Measurements from ENCODE around the gene IER5L.
A peak's percentile ranks its signal among the peaks of the same experiment; 100 is the strongest.

Gene IER5L

DNA sequence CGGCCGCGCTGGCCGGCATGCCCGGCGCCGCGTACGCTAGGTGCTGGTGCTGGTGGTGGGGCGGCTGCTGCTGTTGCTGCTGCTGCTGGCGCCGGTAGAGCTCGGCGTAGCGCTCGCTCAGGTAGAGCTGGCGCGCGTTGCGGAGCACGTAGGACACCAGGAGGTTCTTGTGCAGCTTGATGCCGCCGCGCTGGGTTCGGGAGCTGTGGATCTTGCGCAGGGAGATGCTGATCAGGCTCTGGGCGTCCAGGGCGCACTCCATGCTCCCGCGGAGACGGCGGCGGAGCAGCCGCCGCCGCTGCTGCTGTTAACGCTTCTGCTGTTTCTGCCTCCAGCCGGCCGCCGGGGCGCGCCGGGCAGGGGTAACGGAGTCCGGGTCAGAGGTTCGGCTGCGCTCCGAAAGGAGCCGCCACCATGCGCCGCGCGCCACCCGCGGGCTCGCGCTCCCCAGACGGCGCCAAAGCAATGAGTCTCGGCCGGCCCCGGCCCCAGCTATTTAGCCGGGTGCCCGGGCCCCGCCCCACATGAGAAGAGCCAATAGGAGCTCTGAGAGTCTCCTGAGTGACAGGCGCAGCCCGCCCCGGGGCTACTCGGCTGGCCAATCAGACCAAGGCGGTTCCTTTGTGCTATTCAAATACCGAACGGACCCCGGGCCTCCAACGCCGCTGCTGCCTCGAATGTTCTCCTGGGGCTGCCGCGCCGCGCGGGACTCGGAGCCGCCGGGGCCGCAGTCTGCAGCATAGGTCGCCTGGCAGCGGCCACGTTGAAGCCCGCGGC, at the start of gene IER5L:
Gene IER5L (minus strand): TSS at position 471 of the 777 bp plus-strand sequence. CDS start 209 bp downstream, at position 262.
- peak; percentile 54 to 98 (median 91) for DNase-seq

DNA sequence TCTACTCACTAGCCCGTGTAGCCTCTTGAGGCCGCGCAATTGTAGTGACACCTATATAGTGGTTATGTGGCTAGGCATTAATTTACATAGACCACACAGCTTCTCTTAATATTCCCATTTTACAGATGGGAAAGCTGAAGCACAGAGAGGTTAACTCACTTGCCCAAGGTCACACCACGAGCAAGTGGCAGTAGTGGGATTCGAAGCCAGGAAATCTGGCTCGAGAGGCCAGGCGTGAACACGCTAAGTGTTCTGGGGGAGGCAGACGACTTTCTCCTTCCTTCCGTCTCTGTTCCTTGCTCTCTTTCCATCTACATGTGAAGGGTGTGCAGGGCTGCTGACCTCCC, 49.8 kb upstream of the IER5L start:
- DNase-seq, result no peak

- DNase-seq, result no peak
Observed at GRCh38 chr9:129225815-129226214, 47.8 kb upstream of the IER5L start.

- no peak for DNase-seq
Observed at GRCh38 chr9:129225490-129225778, 47.4 kb upstream of the IER5L start.

GRCh38 chr9:129224618-129225489, 46.8 kb upstream of the IER5L start:
- no peak for DNase-seq

GRCh38 chr9:129223551-129224208, 45.6 kb upstream of the IER5L start:
- no peak for DNase-seq

GRCh38 chr9:129222819-129223218, 44.8 kb upstream of the IER5L start:
- DNase-seq, result no peak

DNA sequence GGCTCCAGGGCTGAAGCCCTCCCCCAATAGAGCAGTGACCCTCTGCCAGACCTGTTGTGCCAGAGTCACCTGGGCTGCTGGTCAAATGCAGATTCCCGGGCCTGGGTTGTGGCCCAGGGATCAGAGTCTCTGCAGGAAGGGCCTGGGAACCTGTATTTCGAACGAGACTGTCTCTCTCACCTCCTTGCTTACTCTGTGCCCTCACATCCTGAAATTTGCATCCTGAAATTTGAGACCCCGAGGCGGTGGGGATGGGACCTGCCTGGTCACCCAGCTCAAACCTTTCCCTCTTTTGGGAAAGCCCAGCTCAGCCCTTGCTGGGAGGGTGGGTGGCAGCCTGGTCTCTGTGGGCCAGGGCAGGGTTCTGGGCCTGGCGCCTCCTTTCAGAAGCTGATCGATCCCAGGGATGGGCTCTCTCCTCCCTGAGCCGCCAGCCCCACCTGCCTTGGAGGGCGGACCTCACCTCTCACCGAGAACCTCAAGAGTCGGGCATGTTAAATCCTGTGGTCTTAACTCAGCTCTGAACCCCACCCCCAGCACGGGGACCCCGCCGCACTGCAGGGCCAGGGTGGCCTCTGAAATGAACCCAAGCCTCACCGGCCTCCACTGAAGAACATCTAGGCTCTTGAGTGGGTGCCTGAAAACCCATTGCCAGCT, 44.0 kb upstream of the IER5L start:
- DNase-seq, result no peak

DNA sequence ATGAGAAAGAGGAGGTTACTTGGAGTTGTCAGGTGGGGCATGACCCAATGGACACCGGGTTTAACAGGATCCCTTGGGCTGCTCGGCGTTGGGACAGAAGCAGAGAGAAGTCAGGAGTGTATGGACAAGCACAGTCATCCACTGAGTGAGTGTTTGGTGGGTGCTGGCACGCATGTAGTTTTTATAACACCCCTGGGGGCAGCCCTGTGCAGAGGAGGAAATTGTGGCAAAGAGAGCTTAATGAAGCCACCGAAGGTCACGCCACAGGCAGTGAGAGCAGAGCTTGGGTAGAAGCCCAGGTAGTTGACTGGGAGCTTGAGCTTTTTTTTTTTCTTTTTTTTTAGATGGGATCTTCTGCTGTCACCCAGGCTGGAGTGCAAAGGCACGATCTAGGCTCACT, 43.2 kb upstream of the IER5L start:
- DNase-seq, result no peak

GRCh38 chr9:129220771-129221170, 42.7 kb upstream of the IER5L start:
- DNase-seq, result no peak

DNA sequence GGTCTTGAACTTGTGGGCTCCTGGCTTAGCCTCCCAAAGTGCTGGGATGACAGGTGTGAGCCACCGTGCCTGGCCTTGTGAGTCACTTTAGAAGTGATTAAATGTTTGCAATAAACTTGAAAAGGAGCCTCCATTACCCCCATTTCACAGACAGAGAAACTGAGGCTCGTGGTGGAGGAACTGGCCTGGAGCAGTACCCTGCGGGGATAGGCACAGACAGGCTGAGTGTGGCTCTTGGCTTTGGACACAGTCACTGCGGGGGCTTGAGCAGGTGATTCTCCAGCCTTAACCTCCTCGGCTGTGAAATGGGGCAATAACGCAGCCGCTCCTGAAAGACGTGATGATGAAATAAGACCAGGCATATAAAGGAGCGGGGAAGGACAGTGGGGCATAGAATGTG, 40.9 kb upstream of the IER5L start:
- DNase-seq, result no peak

DNA sequence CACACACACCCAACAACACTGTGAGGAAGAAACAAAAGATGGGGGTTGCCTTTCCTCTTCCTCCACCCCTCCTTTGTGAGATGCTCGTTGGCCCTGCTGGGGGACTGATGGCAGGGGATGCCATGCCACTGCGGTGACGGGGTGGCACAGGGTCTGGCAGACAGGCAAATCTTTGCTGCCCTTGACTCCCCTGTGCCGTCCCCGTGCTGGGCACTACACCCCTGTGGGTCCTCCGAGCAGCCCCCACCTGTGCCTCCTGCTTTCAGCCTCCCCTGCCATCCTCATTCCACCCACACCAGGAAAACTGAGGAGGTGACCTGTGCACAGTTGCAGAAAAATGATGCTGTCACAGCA, 40.2 kb upstream of the IER5L start:
- no peak for DNase-seq

DNA sequence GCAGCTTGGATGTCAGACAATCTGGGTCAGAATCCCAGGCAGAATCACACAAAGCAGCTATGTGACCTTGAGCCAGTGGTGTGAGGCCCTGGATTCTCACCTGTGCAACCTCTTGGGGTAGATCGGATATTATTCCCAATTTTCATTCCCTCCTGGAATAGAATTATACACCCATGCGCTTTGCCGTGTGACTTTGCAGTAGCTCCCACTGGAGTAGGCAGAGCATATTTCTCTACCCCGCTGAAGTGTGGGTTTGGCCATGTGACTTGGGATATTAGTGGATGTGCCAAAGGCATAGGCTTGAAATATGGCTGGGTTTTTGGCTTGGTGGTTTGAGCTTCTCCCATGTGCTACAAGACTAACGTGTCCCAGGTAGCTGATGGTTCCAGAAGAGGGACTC, 35.5 kb upstream of the IER5L start:
- peak in 16 of 56 donors; percentile 7 to 55 (median 24) for DNase-seq

GRCh38 chr9:129211686-129212085, 33.6 kb upstream of the IER5L start:
- no peak for DNase-seq

GRCh38 chr9:129210125-129210524, 32.1 kb upstream of the IER5L start:
- no peak for DNase-seq

DNA sequence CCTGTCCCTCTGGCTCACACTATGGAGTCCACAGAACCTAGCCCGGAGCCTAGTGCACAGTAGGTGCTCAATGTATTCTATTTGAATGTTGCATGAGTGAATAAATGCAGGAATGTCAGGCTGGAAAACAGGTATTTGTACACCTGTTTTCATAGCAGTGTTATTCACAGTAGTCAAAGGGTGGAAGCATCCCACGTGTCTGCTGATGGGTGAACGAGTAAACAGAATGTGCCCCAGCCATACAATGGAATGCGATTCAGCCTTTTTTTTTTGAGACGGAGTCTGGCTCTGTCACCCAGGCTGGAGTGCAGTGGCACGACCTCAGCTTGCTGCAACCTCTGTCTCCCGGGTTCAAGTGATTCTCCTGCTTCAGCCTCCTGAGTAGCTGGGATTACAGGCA, 31.5 kb upstream of the IER5L start:
- no peak for DNase-seq

DNA sequence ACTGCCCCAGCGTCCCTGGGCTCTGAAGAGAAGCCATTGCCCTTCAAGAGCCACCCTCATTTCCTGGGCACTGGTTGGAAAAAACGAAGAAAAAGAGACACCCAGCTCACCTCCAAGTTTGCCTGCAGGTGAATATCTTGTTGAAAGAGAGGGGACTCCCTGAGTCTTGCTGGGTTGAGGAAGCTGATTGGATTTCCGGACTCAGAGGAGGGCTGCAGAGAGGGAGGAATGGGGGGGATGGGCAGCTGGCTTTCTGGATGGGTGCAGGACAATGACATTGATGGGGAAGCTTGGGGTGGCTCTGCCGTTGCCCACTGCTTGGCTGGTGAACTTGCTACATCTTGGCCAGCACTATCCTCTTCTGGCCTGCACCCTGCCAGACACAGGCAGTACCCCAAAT, 31.0 kb upstream of the IER5L start:
- no peak for DNase-seq

GRCh38 chr9:129208207-129209032, 30.4 kb upstream of the IER5L start:
- no peak for DNase-seq

GRCh38 chr9:129206905-129207304, 28.8 kb upstream of the IER5L start:
- no peak for DNase-seq

DNA sequence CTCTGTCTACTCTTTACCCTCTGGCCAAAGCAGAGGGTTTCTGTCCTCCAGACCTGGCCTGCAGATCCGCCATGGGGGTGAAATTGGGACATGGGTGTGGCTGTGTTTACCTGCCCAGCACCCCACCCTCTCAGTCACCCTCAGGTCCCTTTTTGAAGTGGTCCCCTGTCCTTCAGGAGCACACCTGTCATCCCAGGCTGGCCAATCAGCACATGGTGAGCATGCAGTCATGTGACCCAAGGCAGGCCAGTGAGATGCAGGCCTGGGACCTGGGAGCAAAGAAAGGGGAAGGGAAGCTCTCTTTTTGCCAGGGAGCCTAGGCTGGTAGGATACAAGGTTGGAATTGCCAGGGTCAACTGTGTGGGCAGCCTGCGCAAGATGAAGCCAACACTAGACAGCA, 28.3 kb upstream of the IER5L start:
- DNase-seq, result no peak

DNA sequence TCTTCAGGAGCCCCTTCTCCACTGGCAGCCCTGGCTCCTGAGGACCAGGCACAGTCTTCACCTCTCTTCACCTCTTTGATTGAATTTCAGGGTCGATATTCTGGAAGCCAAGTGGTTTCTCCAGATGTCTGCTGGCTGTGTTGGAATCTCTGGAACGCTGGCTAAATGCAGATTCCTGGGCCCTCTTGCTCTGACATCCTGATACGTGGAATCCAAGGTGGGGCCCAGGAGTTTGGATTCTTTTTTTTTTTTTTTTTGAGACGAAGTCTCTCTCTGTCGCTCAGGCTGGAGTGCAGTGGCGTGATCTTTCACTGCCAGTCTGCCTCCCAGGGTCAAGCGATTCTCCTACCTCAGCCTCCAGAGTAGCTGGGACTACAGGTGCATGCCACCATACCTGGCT, 26.8 kb upstream of the IER5L start:
- no peak for DNase-seq
